PFSK-1 (cell line): ENCODE measurements around the gene FAM234A.

ENCODE experiments used
- FOXP2 ChIP-seq: optimal IDR thresholded peaks from 2 replicates; pipeline ENCODE3; 2011; ENCODE audit warnings: borderline replicate concordance, control low read depth, inconsistent platforms; ENCODE audit not compliant: insufficient read depth; ENCODE audit errors: extremely low read length, extremely low read depth
- POLR2AphosphoS5 ChIP-seq: IDR thresholded peaks from 2 replicates; pipeline ENCODE4 v1.6.1; 2012; ENCODE audit warnings: low read depth, mild to moderate bottlenecking, control low read depth, low read length, moderate library complexity
- REST ChIP-seq, 2 experiments: IDR thresholded peaks; 2 replicates each; pipeline versions ENCODE4 v1.6.1 to v1.8.0; 2011 to 2012; ENCODE audit warnings: low read depth in 2 of 2, low read length in 2 of 2, control low read depth in 1 of 2, inconsistent platforms in 1 of 2, mild to moderate bottlenecking in 1 of 2, moderate library complexity in 1 of 2; ENCODE audit not compliant: insufficient read depth in 1 of 2
- SIN3A ChIP-seq: IDR thresholded peaks from 2 replicates; pipeline ENCODE4 v1.6.1; 2012; ENCODE audit warnings: mild to moderate bottlenecking, low read length, moderate library complexity, borderline replicate concordance; ENCODE audit not compliant: insufficient read depth
- TAF1 ChIP-seq: IDR thresholded peaks from 2 replicates; pipeline ENCODE4 v1.6.1; 2012; ENCODE audit warnings: low read length, control low read depth, borderline replicate concordance; ENCODE audit not compliant: insufficient read depth

The FAM234A gene

GRCh38 chr16:188674-189073, 45.9 kb upstream of the FAM234A start:
- no peak for TF ChIP-seq POLR2AphosphoS5
- TF ChIP-seq SIN3A: no peak
- TF ChIP-seq TAF1: no peak
- no peak for TF ChIP-seq REST (IDR thresholded peaks at IDR 0.05; ENCODE audit: insufficient read depth in 1 of 2, low read depth in 2 of 2, low read length in 2 of 2)
- TF ChIP-seq FOXP2: no peak

GRCh38 chr16:189604-190186, 44.9 kb upstream of the FAM234A start:
- no peak for TF ChIP-seq FOXP2
- no peak for TF ChIP-seq SIN3A
- no peak for TF ChIP-seq POLR2AphosphoS5
- no peak for TF ChIP-seq REST (IDR thresholded peaks at IDR 0.05; ENCODE audit: insufficient read depth in 1 of 2, low read depth in 2 of 2, low read length in 2 of 2)

- TF ChIP-seq REST (IDR thresholded peaks at IDR 0.05; ENCODE audit: insufficient read depth in 1 of 2, low read depth in 2 of 2, low read length in 2 of 2) (no peak), TAF1 (no peak), FOXP2 (no peak), SIN3A (no peak), POLR2AphosphoS5 (no peak)
Measured at GRCh38 chr16:191831-192230, 42.8 kb upstream of the FAM234A start.

- no peak for TF ChIP-seq SIN3A
- no peak for TF ChIP-seq REST (IDR thresholded peaks at IDR 0.05; ENCODE audit: insufficient read depth in 1 of 2, low read depth in 2 of 2, low read length in 2 of 2)
- no peak for TF ChIP-seq TAF1
- TF ChIP-seq FOXP2: no peak
- TF ChIP-seq POLR2AphosphoS5: no peak
Measured at GRCh38 chr16:192686-193085, 41.9 kb upstream of the FAM234A start.

GRCh38 chr16:193441-193840, 41.2 kb upstream of the FAM234A start:
- no peak for TF ChIP-seq POLR2AphosphoS5
- no peak for TF ChIP-seq REST (IDR thresholded peaks at IDR 0.05; ENCODE audit: insufficient read depth in 1 of 2, low read depth in 2 of 2, low read length in 2 of 2)
- no peak for TF ChIP-seq TAF1
- no peak for TF ChIP-seq FOXP2
- no peak for TF ChIP-seq SIN3A
